Body of pancreas (tissue), 4 donors: ENCODE measurements around the gene PRMT5. TPM values are rescaled to one million over a fixed set of nuclear protein-coding genes. Genes with fewer than 3 reads are reported as not detected.
A peak's percentile ranks its signal among the peaks of the same experiment; 100 is the strongest.

Source experiments
- ATAC-seq: fragments of 150-250 bp; one replicate; pipeline ENCODE4 v1.9.1; 2016
- DNase-seq, 4 donors: peaks; one replicate each; pipeline ENCODE4 v3.0.0-alpha.2; 2019
- H3K27ac ChIP-seq, 4 donors: fragments of 200-600 bp; sonication (generic); 1 replicate in 3 of 4; 2 replicates in 1 of 4; pipeline versions ENCODE4 v1.5.1 to v1.6.1; 2016 to 2019; ENCODE audit warnings: mild to moderate bottlenecking in 1 of 4, mixed read lengths in 1 of 4, moderate library complexity in 1 of 4
- H3K27me3 ChIP-seq, 2 donors: fragments of 200-600 bp; sonication (generic); one replicate each; pipeline ENCODE4 v1.6.0; 2016; ENCODE audit warnings: mild to moderate bottlenecking in 1 of 2
- H3K36me3 ChIP-seq, 2 donors: fragments of 200-600 bp; sonication (generic); replicated peaks in 1 of 2; 2 replicates each; pipeline ENCODE4 v1.5.1; 2016; ENCODE audit warnings: low read depth in 2 of 2; ENCODE audit not compliant: insufficient read depth in 1 of 2
- H3K4me1 ChIP-seq: fragments of 200-600 bp; sonication (generic); one replicate; pipeline ENCODE4 v1.6.0; 2016
- H3K4me3 ChIP-seq, 2 donors: fragments of 200-600 bp; sonication (generic); 1 replicate in 1 of 2; 2 replicates in 1 of 2; pipeline ENCODE4 v1.5.1; 2016 to 2019
- H3K9me3 ChIP-seq, 3 donors: fragments of 200-600 bp; sonication (generic); 1 replicate in 2 of 3; 2 replicates in 1 of 3; pipeline ENCODE4 v1.5.1; 2016
- POLR2A ChIP-seq, 3 donors: fragments of 450-650 bp; IDR thresholded peaks; one replicate each; pipeline ENCODE4 v1.6.1; 2016; ENCODE audit warnings: antibody characterized with exemption in 3 of 3, mild to moderate bottlenecking in 2 of 3
- WGBS, 2 donors: methylation state at CpG; one replicate each; pipeline ENCODE4 v1.1.5; 2017; 5-methylcytosine and 5-hydroxymethylcytosine counted together
- intact Hi-C: fragments of 100-400 bp; cut with DNase I; formaldehyde crosslinking; loops from one replicate; pipeline ENCODE4 v1.15.1; 2023
- total RNA-seq, 2 donors: library from RNA; depleted of rRNA; stranded (reverse); fragments of >200 nt; gene quantifications; one replicate each; pipeline ENCODE4 v1.1.0, GENCODE V29; 2016
- TF ChIP-seq, protein P1 (sequence below), 7 experiments: fragments of 450-650 bp in 4 of 7; fragments of 200-600 bp in 3 of 7; sonication (generic) in 3 of 7; IDR thresholded peaks; one replicate each; pipeline ENCODE4 v1.5.1; 2016 to 2019; ENCODE audit warnings: antibody characterized with exemption in 7 of 7

PRMT5 gene
- total RNA-seq, 2 donors from 2014 or later: 36.1 to 40.2 TPM

DNA sequence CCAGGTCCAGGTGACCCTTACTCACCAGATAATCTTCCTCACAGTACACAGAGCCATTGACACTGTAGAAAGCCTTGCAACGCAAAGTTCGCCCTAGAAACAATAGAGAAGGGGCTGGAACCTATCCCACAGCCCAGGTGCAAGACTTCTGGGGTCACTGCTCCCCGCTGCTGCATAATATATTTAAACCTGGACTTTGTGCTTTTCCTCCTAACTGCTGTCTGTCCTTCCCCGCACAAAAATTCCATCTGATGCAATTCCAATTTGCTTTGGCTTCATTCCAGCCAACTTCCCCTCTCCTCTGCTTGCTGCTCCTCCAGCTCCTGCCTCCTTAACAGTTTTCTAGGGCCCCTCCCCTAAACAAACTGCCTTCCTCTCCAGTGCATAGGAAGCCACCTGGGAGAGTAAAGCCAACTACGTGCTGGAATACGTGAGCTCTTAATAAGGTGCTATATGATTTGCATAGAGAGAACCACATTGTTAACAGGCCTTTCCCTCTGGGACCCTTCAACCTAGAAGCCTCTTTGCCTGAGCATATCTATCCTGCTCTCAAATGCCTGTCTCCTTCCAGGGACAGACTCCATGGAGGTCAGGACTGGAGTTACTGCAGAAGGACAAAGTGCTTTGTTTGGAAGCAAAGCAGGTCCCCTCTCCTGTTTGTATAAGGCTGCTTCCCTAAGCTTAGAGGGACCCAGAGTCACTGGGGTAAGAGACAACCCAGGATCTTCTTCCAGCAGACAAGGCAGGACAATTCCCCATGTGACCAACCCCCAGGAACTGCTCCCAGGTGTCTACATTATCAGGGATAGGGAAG, 47.7 kb upstream of the PRMT5 start:
- WGBS, 2 donors: 14 to 15% methylated on average over 6 of the region's 6 CpGs
- Histone ChIP-seq H3K36me3 (no peaks in the 10 kb centered on the region), H3K4me3 (no peak overlapping the region), H3K4me1 (peaks cover 65% of the 10 kb centered on the region), H3K27ac (peak overlapping the region; percentile 66 to 91 (median 87)), H3K27me3 (no peaks in the 10 kb centered on the region), H3K9me3 (no peaks in the 10 kb centered on the region)
- ATAC-seq: peak; percentile 30
- DNase-seq: peak; percentile 37 to 58 (median 54)
- intact Hi-C loops: no loop called here
- TF ChIP-seq POLR2A (IDR thresholded peaks at IDR 0.05): no peak
- TF ChIP-seq, protein P1, sequence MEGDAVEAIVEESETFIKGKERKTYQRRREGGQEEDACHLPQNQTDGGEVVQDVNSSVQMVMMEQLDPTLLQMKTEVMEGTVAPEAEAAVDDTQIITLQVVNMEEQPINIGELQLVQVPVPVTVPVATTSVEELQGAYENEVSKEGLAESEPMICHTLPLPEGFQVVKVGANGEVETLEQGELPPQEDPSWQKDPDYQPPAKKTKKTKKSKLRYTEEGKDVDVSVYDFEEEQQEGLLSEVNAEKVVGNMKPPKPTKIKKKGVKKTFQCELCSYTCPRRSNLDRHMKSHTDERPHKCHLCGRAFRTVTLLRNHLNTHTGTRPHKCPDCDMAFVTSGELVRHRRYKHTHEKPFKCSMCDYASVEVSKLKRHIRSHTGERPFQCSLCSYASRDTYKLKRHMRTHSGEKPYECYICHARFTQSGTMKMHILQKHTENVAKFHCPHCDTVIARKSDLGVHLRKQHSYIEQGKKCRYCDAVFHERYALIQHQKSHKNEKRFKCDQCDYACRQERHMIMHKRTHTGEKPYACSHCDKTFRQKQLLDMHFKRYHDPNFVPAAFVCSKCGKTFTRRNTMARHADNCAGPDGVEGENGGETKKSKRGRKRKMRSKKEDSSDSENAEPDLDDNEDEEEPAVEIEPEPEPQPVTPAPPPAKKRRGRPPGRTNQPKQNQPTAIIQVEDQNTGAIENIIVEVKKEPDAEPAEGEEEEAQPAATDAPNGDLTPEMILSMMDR (IDR thresholded peaks at IDR 0.05): no peak

DNA sequence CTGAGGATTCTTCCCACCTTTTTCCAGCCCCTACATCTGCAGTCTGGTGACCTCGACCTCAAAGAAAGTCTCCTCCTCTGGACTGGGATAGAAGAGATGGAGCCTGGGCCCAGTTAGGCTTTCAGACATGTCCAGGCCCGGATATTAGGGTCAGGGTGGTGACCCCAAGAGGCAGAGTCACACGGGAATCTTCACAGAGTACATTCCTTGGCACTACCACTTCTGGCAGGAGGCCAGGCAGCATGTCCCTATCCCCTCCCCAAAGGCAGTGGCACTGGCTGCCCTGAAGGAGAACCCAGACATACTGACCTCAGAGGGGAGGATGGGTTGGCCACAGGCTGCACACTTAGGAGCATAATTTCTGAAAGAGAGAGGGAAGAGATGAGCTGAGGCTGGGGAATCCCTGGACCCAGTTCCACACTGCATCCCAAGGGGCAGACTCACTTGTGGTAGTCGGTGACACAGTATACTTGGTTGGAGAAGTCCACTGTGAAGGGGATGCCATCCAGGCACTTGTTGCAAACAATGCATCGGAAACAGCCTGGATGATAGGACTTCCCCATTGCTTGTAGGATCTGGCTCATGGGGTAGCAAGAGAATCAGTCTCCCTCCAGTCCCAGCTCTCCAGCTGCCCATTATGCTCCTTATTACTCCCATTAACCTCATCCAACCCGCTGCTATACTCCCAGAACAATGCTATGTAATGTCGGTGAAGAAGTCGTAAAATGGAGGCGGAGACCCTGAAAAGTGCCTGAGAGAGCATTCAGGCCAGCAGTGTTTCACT, 45.5 kb upstream of the PRMT5 start:
- peak overlapping the region in 1 of 4 donors; percentile 2 for H3K27ac ChIP-seq
- TF ChIP-seq POLR2A (IDR thresholded peaks at IDR 0.05): no peak
- TF ChIP-seq, protein P1 (IDR thresholded peaks at IDR 0.05): no peak
- ATAC-seq: no peak
- H3K27me3 ChIP-seq: no peaks in the 10 kb centered on the region
- peak in 1 of 4 donors; percentile 18 for DNase-seq
- H3K9me3 ChIP-seq: no peaks in the 10 kb centered on the region
- no peaks in the 10 kb centered on the region for H3K36me3 ChIP-seq
- WGBS, 2 donors: 64 to 66% methylated on average over 9 of the region's 9 CpGs
- H3K4me3 ChIP-seq: no peak overlapping the region
- H3K4me1 ChIP-seq: peaks cover 45% of the 10 kb centered on the region
- intact Hi-C loops: no loop called here

DNA sequence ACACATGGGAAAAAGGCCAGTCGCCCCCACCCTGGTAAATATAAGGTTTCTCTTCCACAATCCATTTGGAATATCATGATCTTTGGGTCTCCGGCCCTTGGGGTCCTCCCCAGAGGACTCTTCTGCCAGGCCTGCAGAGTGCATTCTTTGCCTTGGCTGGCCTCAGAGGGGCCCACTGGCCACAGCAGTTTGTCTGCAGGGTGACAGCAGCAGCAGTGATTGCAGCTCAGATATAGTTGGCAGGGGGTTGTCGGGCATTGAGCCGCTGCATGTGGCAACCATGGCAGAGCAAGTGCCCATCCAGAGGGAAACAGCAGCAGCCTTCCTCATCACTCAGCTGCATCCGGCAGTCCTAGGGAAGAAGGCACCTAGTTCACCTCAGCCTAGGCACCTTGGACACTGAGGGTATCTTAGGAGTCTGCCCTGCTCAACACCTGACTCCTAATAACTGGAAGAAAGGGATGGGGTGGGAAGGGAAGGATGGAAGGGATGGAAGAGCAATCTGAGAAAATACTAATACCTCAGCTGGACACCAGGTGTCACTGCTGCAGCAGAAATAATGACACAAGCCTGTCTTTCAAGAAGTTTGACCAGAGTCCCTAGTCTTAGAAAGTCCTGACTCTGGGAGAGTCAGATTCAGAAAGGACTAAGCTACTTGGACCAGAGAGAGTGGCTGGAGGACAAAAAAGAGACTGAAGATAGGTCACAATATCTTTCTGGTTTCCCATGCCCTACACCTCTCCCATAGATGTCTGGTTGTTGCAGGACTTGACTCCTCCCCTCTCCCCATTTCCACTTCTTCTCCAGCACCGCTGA, 44.2 kb upstream of the PRMT5 start:
- no peaks in the 10 kb centered on the region for H3K9me3 ChIP-seq

DNA sequence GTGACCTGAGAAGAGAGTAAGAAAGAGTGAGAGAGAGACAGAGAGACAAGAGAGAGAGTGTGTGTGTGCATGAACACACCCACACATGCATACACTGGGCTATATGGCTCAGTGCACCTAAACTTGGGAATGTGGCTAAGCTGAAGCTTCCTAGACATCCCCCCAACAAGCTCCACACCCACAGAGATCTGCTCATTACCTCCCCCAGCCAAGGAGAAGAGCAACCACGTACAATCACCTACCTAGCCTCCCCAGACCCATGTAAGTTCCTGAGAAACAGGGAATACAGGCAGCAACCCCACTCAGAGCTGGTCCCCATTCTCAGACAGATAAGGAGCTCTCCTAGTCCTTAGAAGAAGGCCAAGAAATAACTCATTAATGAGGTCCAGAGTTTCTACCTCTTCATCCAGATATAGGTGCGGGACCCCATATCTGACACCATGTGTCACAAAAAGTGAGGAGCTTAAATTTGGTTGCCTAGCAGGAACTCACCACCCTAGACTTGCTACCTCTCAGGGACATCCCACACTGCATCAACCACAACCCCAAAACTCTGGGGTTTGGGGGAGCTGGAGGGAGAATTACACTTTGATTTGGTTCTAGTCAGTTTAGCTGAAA, 43.2 kb upstream of the PRMT5 start:
- TF ChIP-seq, protein P1 (IDR thresholded peaks at IDR 0.05): no peak
- no peak for TF ChIP-seq POLR2A (IDR thresholded peaks at IDR 0.05)
- Histone ChIP-seq H3K36me3 (no peaks in the 10 kb centered on the region), H3K27me3 (no peaks in the 10 kb centered on the region), H3K27ac (no peak overlapping the region), H3K4me3 (no peak overlapping the region), H3K9me3 (no peaks in the 10 kb centered on the region), H3K4me1 (peaks cover 22% of the 10 kb centered on the region)
- intact Hi-C loops: no loop called here
- no peak for DNase-seq
- no peak for ATAC-seq
- 79 to 88% methylated on average over 2 of the region's 2 CpGs for WGBS, 2 donors

More for the DNA sequence above, 44.2 kb upstream of the PRMT5 start:
- Histone ChIP-seq H3K27me3 (no peaks in the 10 kb centered on the region), H3K27ac (peak overlapping the region in 1 of 4 donors; percentile 2), H3K4me3 (no peak overlapping the region), H3K36me3 (no peaks in the 10 kb centered on the region), H3K4me1 (peaks cover 32% of the 10 kb centered on the region)
- peak; percentile 56 to 68 (median 64) for DNase-seq
- peak; percentile 45 for ATAC-seq
- intact Hi-C loops: no loop called here
- TF ChIP-seq, protein P1 (IDR thresholded peaks at IDR 0.05): peak in 6 of 7 experiments; percentile 49 to 86 (median 85)
- TF ChIP-seq POLR2A (IDR thresholded peaks at IDR 0.05): no peak
- WGBS, 2 donors: 61 to 69% methylated on average over 6 of the region's 6 CpGs
